ENCODE measurements around the gene SPATA6.

DNA sequence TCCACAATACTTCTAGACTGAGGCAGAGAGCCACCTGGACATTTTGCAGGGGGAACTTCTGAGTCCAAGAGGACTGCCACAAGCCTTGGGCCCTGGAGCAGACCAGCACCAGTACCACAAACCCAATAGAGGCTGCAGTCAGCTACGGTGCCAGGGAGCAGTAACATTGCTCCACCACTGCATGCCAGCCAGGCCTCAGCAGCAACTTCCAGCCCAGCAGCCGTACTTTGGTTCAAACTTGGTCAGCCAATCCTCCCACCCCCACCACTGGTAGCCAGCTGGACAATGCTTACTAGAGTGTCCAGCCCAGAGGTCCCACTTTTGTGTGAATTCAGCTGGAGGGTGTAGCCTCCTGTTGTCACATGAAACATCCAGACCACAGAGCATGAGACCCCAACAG, 142.1 kb downstream of the SPATA6 start:
- TF ChIP-seq, protein P1, sequence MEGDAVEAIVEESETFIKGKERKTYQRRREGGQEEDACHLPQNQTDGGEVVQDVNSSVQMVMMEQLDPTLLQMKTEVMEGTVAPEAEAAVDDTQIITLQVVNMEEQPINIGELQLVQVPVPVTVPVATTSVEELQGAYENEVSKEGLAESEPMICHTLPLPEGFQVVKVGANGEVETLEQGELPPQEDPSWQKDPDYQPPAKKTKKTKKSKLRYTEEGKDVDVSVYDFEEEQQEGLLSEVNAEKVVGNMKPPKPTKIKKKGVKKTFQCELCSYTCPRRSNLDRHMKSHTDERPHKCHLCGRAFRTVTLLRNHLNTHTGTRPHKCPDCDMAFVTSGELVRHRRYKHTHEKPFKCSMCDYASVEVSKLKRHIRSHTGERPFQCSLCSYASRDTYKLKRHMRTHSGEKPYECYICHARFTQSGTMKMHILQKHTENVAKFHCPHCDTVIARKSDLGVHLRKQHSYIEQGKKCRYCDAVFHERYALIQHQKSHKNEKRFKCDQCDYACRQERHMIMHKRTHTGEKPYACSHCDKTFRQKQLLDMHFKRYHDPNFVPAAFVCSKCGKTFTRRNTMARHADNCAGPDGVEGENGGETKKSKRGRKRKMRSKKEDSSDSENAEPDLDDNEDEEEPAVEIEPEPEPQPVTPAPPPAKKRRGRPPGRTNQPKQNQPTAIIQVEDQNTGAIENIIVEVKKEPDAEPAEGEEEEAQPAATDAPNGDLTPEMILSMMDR (conservative IDR thresholded peaks at IDR 0.05; ENCODE audit: low read depth, low read length): no peak
- TF ChIP-seq POLR2A (IDR thresholded peaks at IDR 0.05; ENCODE audit: low read depth, low read length) (no peak), MAFK (IDR thresholded peaks at IDR 0.05; ENCODE audit: low read depth, low read length) (no peak), ELK1 (IDR thresholded peaks at IDR 0.05; ENCODE audit: borderline replicate concordance, low read depth, low read length) (no peak)
